A204.1 (cell line): ENCODE measurements around the gene AMPD3.

ENCODE experiments used
- FAIRE-seq: peaks from 2 replicates; lab custom pipeline; 2012; peaks lifted over from hg19 to GRCh38; lab: Jason Lieb, UNC

The AMPD3 gene

GRCh38 chr11:10504490-10504889 is 49.4 kb downstream of the AMPD3 start:
- FAIRE-seq, result no peak

- no peak for FAIRE-seq
Observed at GRCh38 chr11:10505278-10506007, 50.4 kb downstream of the AMPD3 start.

- no peak for FAIRE-seq
Observed at GRCh38 chr11:10506008-10506370, 50.9 kb downstream of the AMPD3 start.

GRCh38 chr11:10511181-10511621 is 56.1 kb downstream of the AMPD3 start:
- FAIRE-seq, result no peak

- FAIRE-seq, result no peak
Observed at GRCh38 chr11:10514202-10514601, 59.1 kb downstream of the AMPD3 start.

GRCh38 chr11:10514709-10515108 is 59.6 kb downstream of the AMPD3 start:
- FAIRE-seq, result no peak

GRCh38 chr11:10515418-10515817 is 60.4 kb downstream of the AMPD3 start:
- FAIRE-seq, result no peak

GRCh38 chr11:10518123-10518522 is 63.1 kb downstream of the AMPD3 start:
- FAIRE-seq, result no peak

GRCh38 chr11:10518891-10519290 is 63.8 kb downstream of the AMPD3 start:
- no peak for FAIRE-seq

- FAIRE-seq, result no peak
Observed at GRCh38 chr11:10519630-10520029, 64.6 kb downstream of the AMPD3 start.

GRCh38 chr11:10520562-10520961 is 65.5 kb downstream of the AMPD3 start:
- no peak for FAIRE-seq

- FAIRE-seq, result no peak
Observed at GRCh38 chr11:10522276-10522675, 67.2 kb downstream of the AMPD3 start.

GRCh38 chr11:10522921-10523320 is 67.9 kb downstream of the AMPD3 start:
- no peak for FAIRE-seq

GRCh38 chr11:10524471-10524870 is 69.4 kb downstream of the AMPD3 start:
- no peak for FAIRE-seq

GRCh38 chr11:10526974-10527918 is 72.2 kb downstream of the AMPD3 start:
- FAIRE-seq, result no peak

GRCh38 chr11:10528121-10528520 is 73.1 kb downstream of the AMPD3 start:
- FAIRE-seq, result no peak

- FAIRE-seq, result no peak
Observed at GRCh38 chr11:10529279-10529678, 74.2 kb downstream of the AMPD3 start.

GRCh38 chr11:10532526-10532925 is 77.5 kb downstream of the AMPD3 start:
- no peak for FAIRE-seq

- FAIRE-seq, result no peak
Observed at GRCh38 chr11:10533323-10533722, 78.3 kb downstream of the AMPD3 start.

GRCh38 chr11:10534316-10534715 is 79.3 kb downstream of the AMPD3 start:
- no peak for FAIRE-seq

GRCh38 chr11:10537600-10537999 is 82.5 kb downstream of the AMPD3 start:
- FAIRE-seq, result no peak

GRCh38 chr11:10538924-10539323 is 83.9 kb downstream of the AMPD3 start:
- no peak for FAIRE-seq

GRCh38 chr11:10539339-10539738 is 84.3 kb downstream of the AMPD3 start:
- FAIRE-seq, result no peak

- no peak for FAIRE-seq
Observed at GRCh38 chr11:10540546-10540914, 85.5 kb downstream of the AMPD3 start.
